ENCODE data around the gene WNT7B.

- TF ChIP-seq, protein P1, sequence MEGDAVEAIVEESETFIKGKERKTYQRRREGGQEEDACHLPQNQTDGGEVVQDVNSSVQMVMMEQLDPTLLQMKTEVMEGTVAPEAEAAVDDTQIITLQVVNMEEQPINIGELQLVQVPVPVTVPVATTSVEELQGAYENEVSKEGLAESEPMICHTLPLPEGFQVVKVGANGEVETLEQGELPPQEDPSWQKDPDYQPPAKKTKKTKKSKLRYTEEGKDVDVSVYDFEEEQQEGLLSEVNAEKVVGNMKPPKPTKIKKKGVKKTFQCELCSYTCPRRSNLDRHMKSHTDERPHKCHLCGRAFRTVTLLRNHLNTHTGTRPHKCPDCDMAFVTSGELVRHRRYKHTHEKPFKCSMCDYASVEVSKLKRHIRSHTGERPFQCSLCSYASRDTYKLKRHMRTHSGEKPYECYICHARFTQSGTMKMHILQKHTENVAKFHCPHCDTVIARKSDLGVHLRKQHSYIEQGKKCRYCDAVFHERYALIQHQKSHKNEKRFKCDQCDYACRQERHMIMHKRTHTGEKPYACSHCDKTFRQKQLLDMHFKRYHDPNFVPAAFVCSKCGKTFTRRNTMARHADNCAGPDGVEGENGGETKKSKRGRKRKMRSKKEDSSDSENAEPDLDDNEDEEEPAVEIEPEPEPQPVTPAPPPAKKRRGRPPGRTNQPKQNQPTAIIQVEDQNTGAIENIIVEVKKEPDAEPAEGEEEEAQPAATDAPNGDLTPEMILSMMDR (IDR thresholded peaks at IDR 0.05), result no peak
- TF ChIP-seq EZH2phosphoT487 (IDR thresholded peaks at IDR 0.05), result no peak
Measured at GRCh38 chr22:45968003-45968650, 8.8 kb downstream of the WNT7B start.

Measured in neural progenitor cell (in vitro differentiated cells).